ENCODE data around the gene AGR3.

AGR3 gene

GRCh38 chr7:16815001-16815400, 66.8 kb downstream of the AGR3 start:
- H2AFZ ChIP-seq (ENCODE audit: low read depth, low read length, severe bottlenecking): no peak overlapping the region
- no peaks in the 10 kb centered on the region for H3F3A ChIP-seq (ENCODE audit: insufficient read depth)
- no peaks in the 10 kb centered on the region for H3K36me3 ChIP-seq (ENCODE audit: low read length)
- H3K27me3 ChIP-seq (ENCODE audit: low read length): no peaks in the 10 kb centered on the region
- no peaks in the 10 kb centered on the region for H3K9me3 ChIP-seq (ENCODE audit: insufficient read depth, low read length)
- no peak overlapping the region for H3K4me3 ChIP-seq (ENCODE audit: insufficient read depth, low read length, poor library complexity, severe bottlenecking)
- H3K9ac ChIP-seq (ENCODE audit: low read length): no peak overlapping the region
- no peaks in the 10 kb centered on the region for H3K79me2 ChIP-seq (ENCODE audit: insufficient read depth, low read length)
- H3K9me2 ChIP-seq (replicated peaks; ENCODE audit: insufficient read depth, low read length): no peaks in the 10 kb centered on the region
- no peak overlapping the region for H3K27ac ChIP-seq (ENCODE audit: low read depth, low read length)
- H4K20me1 ChIP-seq (ENCODE audit: low read depth, low read length): no peaks in the 10 kb centered on the region
- no peak overlapping the region for H3K4me2 ChIP-seq (ENCODE audit: low read depth, low read length, poor library complexity, severe bottlenecking)
- TF ChIP-seq CTCF (IDR thresholded peaks at IDR 0.05; ENCODE audit: insufficient read depth, low read length, poor library complexity, severe bottlenecking) (no peak), EZH2phosphoT487 (conservative IDR thresholded peaks at IDR 0.05; ENCODE audit: low read length) (no peak)

- Histone ChIP-seq H2AFZ (ENCODE audit: low read depth, low read length, severe bottlenecking) (no peak overlapping the region), H3F3A (ENCODE audit: insufficient read depth) (no peaks in the 10 kb centered on the region), H3K4me3 (ENCODE audit: insufficient read depth, low read length, poor library complexity, severe bottlenecking) (no peak overlapping the region), H4K20me1 (ENCODE audit: low read depth, low read length) (no peaks in the 10 kb centered on the region), H3K9me2 (replicated peaks; ENCODE audit: insufficient read depth, low read length) (no peaks in the 10 kb centered on the region), H3K4me2 (ENCODE audit: low read depth, low read length, poor library complexity, severe bottlenecking) (no peak overlapping the region), H3K27ac (ENCODE audit: low read depth, low read length) (no peak overlapping the region), H3K36me3 (ENCODE audit: low read length) (no peaks in the 10 kb centered on the region), H3K79me2 (ENCODE audit: insufficient read depth, low read length) (no peaks in the 10 kb centered on the region), H3K27me3 (ENCODE audit: low read length) (no peaks in the 10 kb centered on the region), H3K9me3 (ENCODE audit: insufficient read depth, low read length) (no peaks in the 10 kb centered on the region), H3K9ac (ENCODE audit: low read length) (no peak overlapping the region)
- TF ChIP-seq EZH2phosphoT487 (conservative IDR thresholded peaks at IDR 0.05; ENCODE audit: low read length): no peak
- no peak for TF ChIP-seq CTCF (IDR thresholded peaks at IDR 0.05; ENCODE audit: insufficient read depth, low read length, poor library complexity, severe bottlenecking)
Measured at GRCh38 chr7:16813232-16813616, 68.6 kb downstream of the AGR3 start.

GRCh38 chr7:16812542-16813231, 69.1 kb downstream of the AGR3 start:
- no peak overlapping the region for H3K27ac ChIP-seq (ENCODE audit: low read depth, low read length)

More at GRCh38 chr7:16812542-16813231, 69.1 kb downstream of the AGR3 start:
- H3K9ac ChIP-seq (ENCODE audit: low read length): no peak overlapping the region
- H3K9me2 ChIP-seq (replicated peaks; ENCODE audit: insufficient read depth, low read length): no peaks in the 10 kb centered on the region
- no peak overlapping the region for H2AFZ ChIP-seq (ENCODE audit: low read depth, low read length, severe bottlenecking)
- TF ChIP-seq EZH2phosphoT487 (conservative IDR thresholded peaks at IDR 0.05; ENCODE audit: low read length): no peak
- TF ChIP-seq CTCF (IDR thresholded peaks at IDR 0.05; ENCODE audit: insufficient read depth, low read length, poor library complexity, severe bottlenecking): no peak
- no peak overlapping the region for H3K4me2 ChIP-seq (ENCODE audit: low read depth, low read length, poor library complexity, severe bottlenecking)
- no peaks in the 10 kb centered on the region for H3K27me3 ChIP-seq (ENCODE audit: low read length)
- no peaks in the 10 kb centered on the region for H3K79me2 ChIP-seq (ENCODE audit: insufficient read depth, low read length)
- no peaks in the 10 kb centered on the region for H3F3A ChIP-seq (ENCODE audit: insufficient read depth)
- no peaks in the 10 kb centered on the region for H3K36me3 ChIP-seq (ENCODE audit: low read length)
- H4K20me1 ChIP-seq (ENCODE audit: low read depth, low read length): no peaks in the 10 kb centered on the region
- no peak overlapping the region for H3K4me3 ChIP-seq (ENCODE audit: insufficient read depth, low read length, poor library complexity, severe bottlenecking)
- no peaks in the 10 kb centered on the region for H3K9me3 ChIP-seq (ENCODE audit: insufficient read depth, low read length)

All from SU-DHL-6 (cell line).